SH-SY5Y (cell line): ENCODE results near the gene CRYBG3.

ENCODE experiments used
- GATA2 ChIP-seq: IDR thresholded peaks from 2 replicates; pipeline ENCODE4 v1.6.1; 2011; ENCODE audit warnings: mild to moderate bottlenecking, low read depth, low read length
- GATA3 ChIP-seq: IDR thresholded peaks from 2 replicates; pipeline ENCODE4 v1.6.1; 2011; ENCODE audit warnings: low read depth, mild to moderate bottlenecking, low read length, moderate library complexity

Gene CRYBG3

GRCh38 chr3:97938444-97938843 lies 116.6 kb downstream of the CRYBG3 start:
- TF ChIP-seq GATA2 (no peak), GATA3 (no peak)

GRCh38 chr3:97939401-97939800 lies 117.6 kb downstream of the CRYBG3 start:
- no peak for TF ChIP-seq GATA2

GRCh38 chr3:97940034-97940433 lies 118.2 kb downstream of the CRYBG3 start:
- no peak for TF ChIP-seq GATA3
- no peak for TF ChIP-seq GATA2

- TF ChIP-seq GATA3 (no peak), GATA2 (no peak)
Observed at GRCh38 chr3:97942801-97943546, 121.2 kb downstream of the CRYBG3 start.

- no peak for TF ChIP-seq GATA3
Observed at GRCh38 chr3:97948351-97949109, 126.7 kb downstream of the CRYBG3 start.

- TF ChIP-seq GATA2: no peak
- no peak for TF ChIP-seq GATA3
Observed at GRCh38 chr3:97949110-97949485, 127.3 kb downstream of the CRYBG3 start.

- TF ChIP-seq GATA3 (no peak), GATA2 (no peak)
Observed at GRCh38 chr3:97949743-97950142, 127.9 kb downstream of the CRYBG3 start.

- TF ChIP-seq GATA2 (no peak), GATA3 (no peak)
Observed at GRCh38 chr3:97950360-97950759, 128.5 kb downstream of the CRYBG3 start.

GRCh38 chr3:97952280-97952679 lies 130.5 kb downstream of the CRYBG3 start:
- no peak for TF ChIP-seq GATA2
- no peak for TF ChIP-seq GATA3

GRCh38 chr3:97952872-97953271 lies 131.1 kb downstream of the CRYBG3 start:
- TF ChIP-seq GATA2: no peak
- no peak for TF ChIP-seq GATA3

GRCh38 chr3:97954228-97954827 lies 132.5 kb downstream of the CRYBG3 start:
- TF ChIP-seq GATA3: no peak
- no peak for TF ChIP-seq GATA2

- TF ChIP-seq GATA3: no peak
- no peak for TF ChIP-seq GATA2
Observed at GRCh38 chr3:97956051-97956450, 134.2 kb downstream of the CRYBG3 start.

GRCh38 chr3:97957617-97958311 lies 136.0 kb downstream of the CRYBG3 start:
- TF ChIP-seq GATA2: no peak
- no peak for TF ChIP-seq GATA3

GRCh38 chr3:97958396-97958795 lies 136.6 kb downstream of the CRYBG3 start:
- TF ChIP-seq GATA3: no peak
- TF ChIP-seq GATA2: no peak
